GM13976 (cell line): ENCODE results near the gene CFD.
"Not testable (repeated sequence)": the region's sequence is repeated elsewhere in the genome, so short reads cannot be mapped to it uniquely, and the experiment has no call there.

ENCODE experiments used
- DNase-seq: peaks from one replicate; pipeline ENCODE4 v3.0.0; 2012; ENCODE audit warnings: low spot score
- CTCF ChIP-seq: IDR thresholded peaks from 2 replicates; pipeline ENCODE4 v1.5.1; 2012; ENCODE audit warnings: borderline replicate concordance, mild to moderate bottlenecking; ENCODE audit not compliant: insufficient read depth; ENCODE audit errors: extremely low read depth, missing control alignments, control extremely low read depth
- in situ Hi-C: fragments of 300-500 bp; cut with MboI; formaldehyde crosslinking; loops from one replicate; pipeline ENCODE4 v1.12.0; 2022; ENCODE audit warnings: low sequenced_read_pairs, mixed read lengths, inconsistent platforms; ENCODE audit not compliant: unreplicated experiment

Gene CFD

DNA sequence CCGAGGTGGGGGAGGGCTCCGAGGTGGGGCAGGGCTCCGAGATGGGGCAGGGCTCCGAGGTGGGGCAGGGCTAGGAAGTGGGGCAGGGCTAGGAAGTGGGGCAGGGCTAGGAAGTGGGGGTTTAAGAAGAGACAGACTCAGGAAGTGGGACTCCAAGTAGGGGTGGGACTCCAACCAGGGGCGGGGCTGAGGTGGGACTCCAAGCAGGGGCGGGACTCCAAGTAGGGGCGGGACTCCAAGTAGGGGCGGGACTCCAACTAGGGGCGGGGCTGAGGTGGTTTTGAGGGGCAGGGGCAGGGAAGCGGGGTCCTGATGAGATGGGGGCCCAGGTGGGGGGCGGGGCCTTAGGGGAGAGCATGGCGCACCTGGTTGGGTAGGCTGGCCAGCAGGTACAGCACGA is 13.6 kb downstream of the CFD start:
- in situ Hi-C loops: no loop called here
- peak; percentile 84 for DNase-seq
- no peak for TF ChIP-seq CTCF

GRCh38 chr19:873561-874041 is 14.1 kb downstream of the CFD start:
- DNase-seq: no peak
- in situ Hi-C loops: no loop called here
- TF ChIP-seq CTCF: no peak

- TF ChIP-seq CTCF: no peak
- in situ Hi-C loops: no loop called here
- DNase-seq: no peak
These were observed 15.9 kb downstream of the CFD start for GRCh38 chr19:875265-875879.

GRCh38 chr19:876089-876488 is 16.6 kb downstream of the CFD start:
- no peak for DNase-seq
- no peak for TF ChIP-seq CTCF
- in situ Hi-C loops: no loop called here

- TF ChIP-seq CTCF: no peak
- no peak for DNase-seq
- in situ Hi-C loops: no loop called here
These were observed 17.4 kb downstream of the CFD start for GRCh38 chr19:876780-877314.

DNA sequence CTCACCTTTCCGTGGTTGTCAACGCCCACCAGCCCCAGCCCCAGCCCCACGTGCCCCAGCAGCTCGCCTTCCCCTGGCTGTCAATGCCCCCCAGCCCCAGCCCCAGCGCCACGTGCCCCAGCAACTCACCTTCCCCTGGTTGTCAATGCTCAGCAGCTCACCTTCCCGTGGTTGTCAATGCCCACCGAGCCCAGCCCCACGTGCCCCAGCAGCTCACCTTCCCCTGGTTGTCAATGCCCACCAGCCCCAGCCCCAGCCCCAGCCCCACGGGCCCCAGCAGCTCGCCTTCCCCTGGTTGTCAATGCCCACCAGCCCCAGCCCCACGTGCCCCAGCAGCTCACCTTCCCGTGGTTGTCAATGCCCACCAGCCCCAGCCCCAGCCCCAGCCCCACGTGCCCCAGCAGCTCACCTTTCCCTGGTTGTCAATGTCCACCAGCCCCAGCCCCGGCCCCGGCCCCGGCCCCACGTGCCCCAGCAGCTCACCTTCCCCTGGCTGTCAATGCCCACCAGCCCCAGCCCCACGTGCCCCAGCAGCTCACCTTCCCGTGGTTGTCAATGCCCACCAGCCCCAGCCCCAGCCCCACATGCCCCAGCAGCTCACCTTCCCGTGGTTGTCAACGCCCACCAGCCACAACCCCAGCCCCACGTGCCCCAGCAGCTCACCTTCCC is 18.7 kb downstream of the CFD start:
- in situ Hi-C loops: not testable (repeated sequence)

GRCh38 chr19:878751-879561 is 19.5 kb downstream of the CFD start:
- DNase-seq, in situ Hi-C loops: not testable (repeated sequence)

More for the DNA sequence above, 18.7 kb downstream of the CFD start:
- DNase-seq: not testable (repeated sequence)
